Neural cell (in vitro differentiated cells): Measurements from ENCODE around the gene BIRC2. TPM values are rescaled to one million over a fixed set of nuclear protein-coding genes. Genes with fewer than 3 reads are reported as not detected.

ENCODE experiments used
- H2AFZ ChIP-seq: fragments of 200-600, 300-800 bp; sonication (generic), shearing (Covaris generic); 2 replicates; pipeline ENCODE4 v1.6.0; 2014; ENCODE audit warnings: low read depth, mild to moderate bottlenecking, antibody characterized with exemption, low read length, moderate library complexity
- H3F3A ChIP-seq: fragments of 200-600 bp; shearing (Covaris generic); 2 replicates; pipeline ENCODE4 v1.6.1; 2016; ENCODE audit warnings: mild to moderate bottlenecking, moderate library complexity, mixed read lengths, antibody characterized with exemption, low read length; ENCODE audit not compliant: insufficient read depth, poor library complexity, severe bottlenecking
- H3K27ac ChIP-seq: fragments of 200-600, 300-800 bp; sonication (generic), shearing (Covaris generic); 2 replicates; pipeline ENCODE4 v1.5.1; 2014; ENCODE audit warnings: mild to moderate bottlenecking, low read length, moderate library complexity
- H3K27me3 ChIP-seq: fragments of 300-800, 200-600 bp; sonication (generic), shearing (Covaris generic); 2 replicates; pipeline ENCODE4 v1.6.0; 2014; ENCODE audit warnings: mild to moderate bottlenecking, low read depth, low read length, moderate library complexity; ENCODE audit not compliant: insufficient read depth
- H3K36me3 ChIP-seq: fragments of 300-800, 200-600 bp; sonication (generic), shearing (Covaris generic); 2 replicates; pipeline ENCODE4 v1.5.1; 2014; ENCODE audit warnings: mild to moderate bottlenecking, antibody characterized with exemption, low read length, moderate library complexity; ENCODE audit not compliant: insufficient read depth
- H3K4me2 ChIP-seq: fragments of 300-800, 200-600 bp; sonication (generic), shearing (Covaris generic); 2 replicates; pipeline ENCODE4 v1.6.0; 2014; ENCODE audit warnings: mild to moderate bottlenecking, low read length
- H3K4me3 ChIP-seq: fragments of 300-800, 200-600 bp; sonication (generic), shearing (Covaris generic); 2 replicates; pipeline ENCODE4 v1.5.1; 2014; ENCODE audit warnings: mild to moderate bottlenecking, low read length, moderate library complexity
- H3K79me2 ChIP-seq: fragments of 200-600 bp; shearing (Covaris generic); replicated peaks from 2 replicates; pipeline ENCODE4 v1.6.0; 2014; ENCODE audit warnings: mild to moderate bottlenecking, low read length, moderate library complexity; ENCODE audit not compliant: insufficient read depth
- H3K9ac ChIP-seq: fragments of 300-800, 200-600 bp; sonication (generic), shearing (Covaris generic); 2 replicates; pipeline ENCODE4 v1.6.1; 2016; ENCODE audit warnings: mild to moderate bottlenecking, low read length, mixed read lengths
- H3K9me2 ChIP-seq: fragments of 200-600 bp; shearing (Covaris generic); 2 replicates; pipeline ENCODE4 v1.6.1; 2016; ENCODE audit warnings: mild to moderate bottlenecking, low read length, mixed read lengths; ENCODE audit not compliant: insufficient read depth
- H3K9me3 ChIP-seq: fragments of 200-600, 300-800 bp; sonication (generic), shearing (Covaris generic); 2 replicates; pipeline ENCODE4 v1.6.1; 2016; ENCODE audit warnings: mild to moderate bottlenecking, mixed run types, low read length, moderate library complexity, mixed read lengths
- H4K20me1 ChIP-seq: fragments of 200-600 bp; shearing (Covaris generic); 2 replicates; pipeline ENCODE4 v1.6.1; 2016; ENCODE audit warnings: mild to moderate bottlenecking, mixed run types; ENCODE audit not compliant: insufficient read depth
- EP300 ChIP-seq: fragments of 450-650 bp; conservative IDR thresholded peaks from 2 replicates; pipeline ENCODE4 v1.6.1; 2014; ENCODE audit warnings: antibody characterized with exemption, mild to moderate bottlenecking, moderate library complexity; ENCODE audit not compliant: poor library complexity, severe bottlenecking
- EZH2 ChIP-seq: fragments of 200-600, 300-800 bp; shearing (Covaris generic), sonication (generic); IDR thresholded peaks from 2 replicates; pipeline ENCODE4 v1.6.1; 2014; ENCODE audit warnings: antibody characterized with exemption, low read length, borderline replicate concordance, mild to moderate bottlenecking; ENCODE audit not compliant: insufficient read depth, poor library complexity, severe bottlenecking
- MXI1 ChIP-seq: fragments of 450-650 bp; conservative IDR thresholded peaks from 2 replicates; pipeline ENCODE4 v1.6.1; 2014; ENCODE audit warnings: antibody characterized with exemption, mild to moderate bottlenecking; ENCODE audit not compliant: poor library complexity, severe bottlenecking
- POLR2AphosphoS5 ChIP-seq: IDR thresholded peaks from 2 replicates; pipeline ENCODE4 v1.6.1; 2012
- RAD21 ChIP-seq: fragments of 450-650 bp; conservative IDR thresholded peaks from 2 replicates; pipeline ENCODE4 v1.6.1; 2014; ENCODE audit warnings: antibody characterized with exemption, mild to moderate bottlenecking, moderate library complexity
- SMC3 ChIP-seq: fragments of 450-650 bp; conservative IDR thresholded peaks from 2 replicates; pipeline ENCODE4 v1.6.1; 2014; ENCODE audit warnings: antibody characterized with exemption, mild to moderate bottlenecking, moderate library complexity; ENCODE audit not compliant: poor library complexity
- TAF1 ChIP-seq: IDR thresholded peaks from 2 replicates; pipeline ENCODE4 v1.6.1; 2012; ENCODE audit warnings: low read depth
- polyA plus RNA-seq: library from polyadenylated mRNA; depleted of rRNA; stranded (reverse); fragments of >200 nt; gene quantifications from 2 replicates; pipeline ENCODE4 v1.2.3, GENCODE V29; 2014
- TF ChIP-seq, protein P1 (sequence below): IDR thresholded peaks from 2 replicates; pipeline ENCODE4 v1.6.1; 2012; ENCODE audit warnings: borderline replicate concordance
- TF ChIP-seq, protein P2 (sequence below): fragments of 450-650 bp; IDR thresholded peaks from 2 replicates; pipeline ENCODE4 v1.5.1; 2014; ENCODE audit warnings: antibody characterized with exemption, mild to moderate bottlenecking, moderate library complexity; ENCODE audit not compliant: poor library complexity, severe bottlenecking

Gene BIRC2
- polyA plus RNA-seq, 1 donor from 2014 or later, result 68.7 TPM

DNA sequence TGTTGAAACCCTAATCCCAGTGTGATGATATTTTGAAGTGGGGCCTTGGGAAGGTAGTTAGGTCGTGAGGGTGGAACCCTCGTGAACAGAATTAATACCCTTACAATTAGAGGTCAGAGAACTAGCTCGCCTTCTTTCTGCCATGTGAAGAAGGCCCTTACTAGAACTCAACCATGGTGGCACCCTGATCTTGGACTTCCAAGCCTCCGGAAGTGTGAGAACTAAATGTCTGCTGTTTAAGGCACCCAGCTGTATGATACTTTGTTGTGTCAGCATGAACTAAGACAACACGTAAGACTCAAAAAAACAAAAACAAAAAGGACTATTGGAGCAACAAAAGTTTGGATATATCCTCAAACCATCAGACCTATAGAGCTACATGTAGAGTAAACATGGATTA lies 53.6 kb downstream of the BIRC2 start:
- no peak overlapping the region for H2AFZ ChIP-seq
- H3K9me2 ChIP-seq, result no peaks in the 10 kb centered on the region
- no peak overlapping the region for H3K4me2 ChIP-seq
- no peaks in the 10 kb centered on the region for H3K27me3 ChIP-seq
- H3K27ac ChIP-seq, result no peak overlapping the region
- H3K4me3 ChIP-seq, result no peak overlapping the region
- no peaks in the 10 kb centered on the region for H4K20me1 ChIP-seq
- H3F3A ChIP-seq, result no peaks in the 10 kb centered on the region
- TF ChIP-seq, protein P1, sequence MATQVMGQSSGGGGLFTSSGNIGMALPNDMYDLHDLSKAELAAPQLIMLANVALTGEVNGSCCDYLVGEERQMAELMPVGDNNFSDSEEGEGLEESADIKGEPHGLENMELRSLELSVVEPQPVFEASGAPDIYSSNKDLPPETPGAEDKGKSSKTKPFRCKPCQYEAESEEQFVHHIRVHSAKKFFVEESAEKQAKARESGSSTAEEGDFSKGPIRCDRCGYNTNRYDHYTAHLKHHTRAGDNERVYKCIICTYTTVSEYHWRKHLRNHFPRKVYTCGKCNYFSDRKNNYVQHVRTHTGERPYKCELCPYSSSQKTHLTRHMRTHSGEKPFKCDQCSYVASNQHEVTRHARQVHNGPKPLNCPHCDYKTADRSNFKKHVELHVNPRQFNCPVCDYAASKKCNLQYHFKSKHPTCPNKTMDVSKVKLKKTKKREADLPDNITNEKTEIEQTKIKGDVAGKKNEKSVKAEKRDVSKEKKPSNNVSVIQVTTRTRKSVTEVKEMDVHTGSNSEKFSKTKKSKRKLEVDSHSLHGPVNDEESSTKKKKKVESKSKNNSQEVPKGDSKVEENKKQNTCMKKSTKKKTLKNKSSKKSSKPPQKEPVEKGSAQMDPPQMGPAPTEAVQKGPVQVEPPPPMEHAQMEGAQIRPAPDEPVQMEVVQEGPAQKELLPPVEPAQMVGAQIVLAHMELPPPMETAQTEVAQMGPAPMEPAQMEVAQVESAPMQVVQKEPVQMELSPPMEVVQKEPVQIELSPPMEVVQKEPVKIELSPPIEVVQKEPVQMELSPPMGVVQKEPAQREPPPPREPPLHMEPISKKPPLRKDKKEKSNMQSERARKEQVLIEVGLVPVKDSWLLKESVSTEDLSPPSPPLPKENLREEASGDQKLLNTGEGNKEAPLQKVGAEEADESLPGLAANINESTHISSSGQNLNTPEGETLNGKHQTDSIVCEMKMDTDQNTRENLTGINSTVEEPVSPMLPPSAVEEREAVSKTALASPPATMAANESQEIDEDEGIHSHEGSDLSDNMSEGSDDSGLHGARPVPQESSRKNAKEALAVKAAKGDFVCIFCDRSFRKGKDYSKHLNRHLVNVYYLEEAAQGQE, result no peak
- TF ChIP-seq EP300 (no peak), POLR2AphosphoS5 (no peak), TAF1 (no peak), MXI1 (no peak), EZH2 (no peak), SMC3 (no peak), RAD21 (no peak)
- TF ChIP-seq, protein P2, sequence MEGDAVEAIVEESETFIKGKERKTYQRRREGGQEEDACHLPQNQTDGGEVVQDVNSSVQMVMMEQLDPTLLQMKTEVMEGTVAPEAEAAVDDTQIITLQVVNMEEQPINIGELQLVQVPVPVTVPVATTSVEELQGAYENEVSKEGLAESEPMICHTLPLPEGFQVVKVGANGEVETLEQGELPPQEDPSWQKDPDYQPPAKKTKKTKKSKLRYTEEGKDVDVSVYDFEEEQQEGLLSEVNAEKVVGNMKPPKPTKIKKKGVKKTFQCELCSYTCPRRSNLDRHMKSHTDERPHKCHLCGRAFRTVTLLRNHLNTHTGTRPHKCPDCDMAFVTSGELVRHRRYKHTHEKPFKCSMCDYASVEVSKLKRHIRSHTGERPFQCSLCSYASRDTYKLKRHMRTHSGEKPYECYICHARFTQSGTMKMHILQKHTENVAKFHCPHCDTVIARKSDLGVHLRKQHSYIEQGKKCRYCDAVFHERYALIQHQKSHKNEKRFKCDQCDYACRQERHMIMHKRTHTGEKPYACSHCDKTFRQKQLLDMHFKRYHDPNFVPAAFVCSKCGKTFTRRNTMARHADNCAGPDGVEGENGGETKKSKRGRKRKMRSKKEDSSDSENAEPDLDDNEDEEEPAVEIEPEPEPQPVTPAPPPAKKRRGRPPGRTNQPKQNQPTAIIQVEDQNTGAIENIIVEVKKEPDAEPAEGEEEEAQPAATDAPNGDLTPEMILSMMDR, result no peak
- peaks cover 5% of the 10 kb centered on the region for H3K79me2 ChIP-seq
- no peak overlapping the region for H3K9ac ChIP-seq
- no peaks in the 10 kb centered on the region for H3K9me3 ChIP-seq
- no peaks in the 10 kb centered on the region for H3K36me3 ChIP-seq

DNA sequence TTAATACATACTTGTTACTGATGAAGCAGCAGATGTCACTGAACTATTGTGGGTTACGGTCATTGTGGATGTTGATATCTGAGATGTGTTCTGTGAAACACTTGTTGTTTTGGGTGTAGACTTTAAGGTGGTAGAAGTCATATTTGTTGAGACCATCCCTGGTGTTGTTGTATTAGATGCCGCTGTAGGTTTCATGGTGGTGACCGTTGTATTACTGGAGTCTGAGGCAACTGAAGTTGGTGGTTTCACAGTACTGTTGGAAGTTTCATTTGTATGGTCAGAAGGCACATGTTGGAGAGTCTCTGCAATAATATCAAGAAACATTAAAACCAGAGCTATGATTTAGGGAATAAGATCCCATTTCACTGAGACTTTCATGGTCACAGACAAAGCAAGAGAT lies 54.9 kb downstream of the BIRC2 start:
- Histone ChIP-seq H3K36me3 (no peaks in the 10 kb centered on the region), H3K9me2 (no peaks in the 10 kb centered on the region), H3K27me3 (no peaks in the 10 kb centered on the region), H3K4me2 (no peak overlapping the region), H3K4me3 (no peak overlapping the region), H2AFZ (no peak overlapping the region), H3K9ac (no peak overlapping the region), H3K27ac (no peak overlapping the region), H3F3A (no peaks in the 10 kb centered on the region), H3K9me3 (no peaks in the 10 kb centered on the region), H4K20me1 (no peaks in the 10 kb centered on the region), H3K79me2 (peaks cover 5% of the 10 kb centered on the region)
- no peak for TF ChIP-seq EP300
- TF ChIP-seq, protein P2, result no peak
- TF ChIP-seq TAF1, result no peak
- TF ChIP-seq SMC3, result no peak
- TF ChIP-seq MXI1, result no peak
- TF ChIP-seq, protein P1, result no peak
- no peak for TF ChIP-seq RAD21
- TF ChIP-seq EZH2, result no peak
- TF ChIP-seq POLR2AphosphoS5, result no peak
